Stimulated activated CD4-positive, alpha-beta T cell treated with anti-CD3 and anti-CD28 coated beads, Interleukin-15, amount 100 ng/mL, for 1 hour (primary cell): ENCODE measurements around the gene ISOC1.

Experiments used
- DNase-seq, 2 donors: peaks; one replicate each; pipeline ENCODE4 v3.0.0-alpha.2; 2020; ENCODE audit warnings: low read depth in 1 of 2, low spot score in 1 of 2

Gene ISOC1

GRCh38 chr5:129124608-129125007 is 30.1 kb downstream of the ISOC1 start:
- no peak for DNase-seq

GRCh38 chr5:129125819-129126218 is 31.3 kb downstream of the ISOC1 start:
- no peak for DNase-seq

- DNase-seq: no peak
Observed at GRCh38 chr5:129133553-129133952, 39.0 kb downstream of the ISOC1 start.

GRCh38 chr5:129135633-129136032 is 41.1 kb downstream of the ISOC1 start:
- no peak for DNase-seq

- no peak for DNase-seq
Observed at GRCh38 chr5:129137637-129138036, 43.1 kb downstream of the ISOC1 start.

GRCh38 chr5:129141078-129141477 is 46.5 kb downstream of the ISOC1 start:
- no peak for DNase-seq

GRCh38 chr5:129141696-129142095 is 47.1 kb downstream of the ISOC1 start:
- no peak for DNase-seq

GRCh38 chr5:129155876-129156275 is 61.3 kb downstream of the ISOC1 start:
- no peak for DNase-seq

- no peak for DNase-seq
Observed at GRCh38 chr5:129161830-129162229, 67.3 kb downstream of the ISOC1 start.
